Activated CD4-positive, alpha-beta T cell treated with anti-CD3 and anti-CD28 coated beads, Interleukin-2, Interleukin-6, amounts not matched to agents 100 ng/mL and 50 ng/mL, durations not matched to agents 16 hours and 8 hours (primary cell): ENCODE measurements around the gene FAM171A1.

Source experiments
- DNase-seq: peaks from one replicate; pipeline ENCODE4 v3.0.0-alpha.2; 2020

Gene FAM171A1

GRCh38 chr10:15166325-15166724, 204.8 kb downstream of the FAM171A1 start:
- DNase-seq: no peak

- DNase-seq: no peak
These were observed 207.7 kb downstream of the FAM171A1 start for GRCh38 chr10:15163253-15163828.
